Measurements from ENCODE around the gene DIAPH3.

Gene DIAPH3

DNA sequence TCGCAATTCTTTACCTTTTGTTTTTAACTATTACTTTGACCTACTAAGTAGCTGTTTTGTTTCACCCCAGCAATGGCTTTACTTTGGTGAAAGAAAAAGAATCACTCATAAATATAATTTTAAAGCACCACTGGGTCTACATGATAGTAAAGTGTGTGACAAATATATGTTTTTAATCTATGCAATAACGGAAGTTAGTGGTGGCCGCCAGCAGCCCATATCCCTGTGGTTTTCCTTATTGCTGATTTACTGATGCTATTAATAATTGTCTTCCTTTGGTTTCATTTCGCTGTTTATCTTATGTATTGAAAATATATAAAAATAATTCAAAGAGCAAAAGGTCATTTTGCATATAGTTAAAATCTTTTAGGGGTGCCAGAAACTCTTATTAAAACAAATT is 491.3 kb downstream of the DIAPH3 start:
- no peak overlapping the region for H3K27ac ChIP-seq (ENCODE audit: insufficient read depth, low read depth, low read length, poor library complexity, severe bottlenecking)
- peaks cover 8% of the 10 kb centered on the region for H3K4me1 ChIP-seq (ENCODE audit: control insufficient read depth, insufficient read depth, low read length)
- no peaks in the 10 kb centered on the region for H3K27me3 ChIP-seq (ENCODE audit: control insufficient read depth, insufficient read depth, low read length, poor library complexity, severe bottlenecking)
- no peak overlapping the region for H3K4me3 ChIP-seq (ENCODE audit: insufficient read depth, low read depth, low read length)
- 93 to 100% methylated on average over 3 of the region's 4 CpGs for WGBS, 2 experiments
- no peaks in the 10 kb centered on the region for H3K9me3 ChIP-seq (ENCODE audit: control insufficient read depth, low read length)
- no peaks in the 10 kb centered on the region for H3K36me3 ChIP-seq (ENCODE audit: control insufficient read depth, insufficient read depth, low read length)

DNA sequence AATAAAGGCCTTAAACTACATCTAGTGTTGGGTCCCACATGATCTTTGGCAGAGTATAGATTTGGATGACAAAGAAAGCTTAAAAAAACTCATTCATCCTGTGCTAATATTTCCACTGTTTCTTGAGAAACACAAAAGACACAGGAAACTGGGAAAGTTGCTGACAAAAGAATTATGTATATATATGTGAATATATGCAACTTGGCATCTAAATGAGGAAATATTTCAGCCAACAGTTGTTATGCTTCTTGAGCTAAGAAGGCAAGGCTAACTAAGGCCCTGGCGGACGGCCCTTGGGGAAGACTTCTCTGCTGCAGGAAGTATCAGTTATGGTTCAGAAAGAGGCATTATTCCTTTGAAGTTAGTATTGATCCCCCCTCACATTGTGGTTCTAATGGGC is 491.8 kb downstream of the DIAPH3 start:
- Histone ChIP-seq H3K27ac (ENCODE audit: insufficient read depth, low read depth, low read length, poor library complexity, severe bottlenecking) (no peak overlapping the region), H3K4me1 (ENCODE audit: control insufficient read depth, insufficient read depth, low read length) (peaks cover 8% of the 10 kb centered on the region), H3K36me3 (ENCODE audit: control insufficient read depth, insufficient read depth, low read length) (no peaks in the 10 kb centered on the region), H3K4me3 (ENCODE audit: insufficient read depth, low read depth, low read length) (no peak overlapping the region), H3K27me3 (ENCODE audit: control insufficient read depth, insufficient read depth, low read length, poor library complexity, severe bottlenecking) (no peaks in the 10 kb centered on the region), H3K9me3 (ENCODE audit: control insufficient read depth, low read length) (no peaks in the 10 kb centered on the region)
- 97% methylated on average over 2 of the region's 2 CpGs for WGBS, 2 experiments

DNA sequence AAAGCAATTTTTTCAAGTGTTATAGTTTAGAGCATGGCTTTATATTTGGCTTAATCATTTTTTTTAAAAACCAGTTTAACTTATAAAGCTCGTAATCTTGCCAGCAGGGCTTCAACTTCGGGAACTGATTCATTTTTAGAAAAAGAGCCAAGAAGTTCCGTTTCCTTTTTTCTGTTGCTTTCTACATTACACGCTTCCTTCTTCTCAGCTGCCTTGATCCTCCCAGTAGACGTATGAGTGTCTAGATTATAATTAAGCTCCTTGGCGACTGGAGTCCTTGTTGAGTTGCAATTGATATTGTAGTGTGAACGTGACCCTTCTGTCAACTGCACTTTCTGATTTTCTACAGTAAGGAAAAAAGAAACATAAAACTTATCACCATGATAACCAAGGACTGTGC is 497.2 kb downstream of the DIAPH3 start:
- no peak overlapping the region for H3K4me3 ChIP-seq (ENCODE audit: insufficient read depth, low read depth, low read length)
- H3K27ac ChIP-seq (ENCODE audit: insufficient read depth, low read depth, low read length, poor library complexity, severe bottlenecking): no peak overlapping the region
- H3K4me1 ChIP-seq (ENCODE audit: control insufficient read depth, insufficient read depth, low read length): no peaks in the 10 kb centered on the region
- no peaks in the 10 kb centered on the region for H3K36me3 ChIP-seq (ENCODE audit: control insufficient read depth, insufficient read depth, low read length)
- H3K9me3 ChIP-seq (ENCODE audit: control insufficient read depth, low read length): no peaks in the 10 kb centered on the region
- 95 to 97% methylated on average over 5 to 6 of the region's 7 CpGs for WGBS, 2 experiments
- H3K27me3 ChIP-seq (ENCODE audit: control insufficient read depth, insufficient read depth, low read length, poor library complexity, severe bottlenecking): no peaks in the 10 kb centered on the region

DNA sequence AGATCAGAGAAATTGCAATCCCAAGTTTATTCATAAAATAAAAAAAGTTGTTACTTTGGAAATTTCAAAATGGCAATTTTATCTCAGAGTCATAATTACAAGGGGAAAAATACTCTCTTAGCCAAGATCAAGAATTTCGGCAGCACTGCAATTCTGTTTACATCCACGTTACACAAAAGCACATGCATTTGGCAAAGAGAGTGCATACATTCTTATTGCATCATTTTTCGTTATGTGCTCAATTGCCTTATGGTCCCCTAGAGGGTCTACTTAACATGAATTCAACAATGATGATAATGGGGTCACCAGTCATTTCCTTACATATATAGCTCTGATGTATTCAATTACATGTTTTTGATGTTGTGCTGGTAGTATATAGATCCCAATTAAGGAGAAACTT is 498.0 kb downstream of the DIAPH3 start:
- H3K4me1 ChIP-seq (ENCODE audit: control insufficient read depth, insufficient read depth, low read length): no peaks in the 10 kb centered on the region
- WGBS, 2 experiments: 94 to 100% methylated on average over 3 of the region's 3 CpGs
- no peak overlapping the region for H3K4me3 ChIP-seq (ENCODE audit: insufficient read depth, low read depth, low read length)
- H3K27me3 ChIP-seq (ENCODE audit: control insufficient read depth, insufficient read depth, low read length, poor library complexity, severe bottlenecking): no peaks in the 10 kb centered on the region
- H3K36me3 ChIP-seq (ENCODE audit: control insufficient read depth, insufficient read depth, low read length): no peaks in the 10 kb centered on the region
- no peaks in the 10 kb centered on the region for H3K9me3 ChIP-seq (ENCODE audit: control insufficient read depth, low read length)
- no peak overlapping the region for H3K27ac ChIP-seq (ENCODE audit: insufficient read depth, low read depth, low read length, poor library complexity, severe bottlenecking)

DNA sequence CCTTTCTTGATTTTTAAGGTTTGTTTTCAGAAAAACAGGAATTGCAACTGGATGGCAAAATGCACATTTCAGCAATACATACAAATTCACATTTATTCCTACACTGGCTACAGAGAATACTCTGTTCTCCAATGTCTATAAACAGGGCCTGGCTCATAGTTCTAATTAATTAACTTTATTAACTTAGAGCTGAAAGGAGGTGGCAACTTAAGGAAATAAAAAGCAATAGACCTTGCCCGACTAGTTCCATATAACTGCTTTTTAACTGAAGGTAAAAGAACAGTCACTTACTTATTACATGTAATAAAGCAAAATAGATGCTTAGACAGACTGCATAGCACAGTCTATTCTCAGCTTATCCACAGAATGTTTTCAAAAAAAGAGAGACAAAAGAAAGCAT is 498.5 kb downstream of the DIAPH3 start:
- no peaks in the 10 kb centered on the region for H3K36me3 ChIP-seq (ENCODE audit: control insufficient read depth, insufficient read depth, low read length)
- no peak overlapping the region for H3K4me3 ChIP-seq (ENCODE audit: insufficient read depth, low read depth, low read length)
- 71% methylated on average over 1 of the region's 1 CpG; no CpG with 5 or more reads in 1 of the 2 experiments for WGBS, 2 experiments
- no peaks in the 10 kb centered on the region for H3K9me3 ChIP-seq (ENCODE audit: control insufficient read depth, low read length)
- no peaks in the 10 kb centered on the region for H3K4me1 ChIP-seq (ENCODE audit: control insufficient read depth, insufficient read depth, low read length)
- H3K27ac ChIP-seq (ENCODE audit: insufficient read depth, low read depth, low read length, poor library complexity, severe bottlenecking): no peak overlapping the region
- no peaks in the 10 kb centered on the region for H3K27me3 ChIP-seq (ENCODE audit: control insufficient read depth, insufficient read depth, low read length, poor library complexity, severe bottlenecking)

DNA sequence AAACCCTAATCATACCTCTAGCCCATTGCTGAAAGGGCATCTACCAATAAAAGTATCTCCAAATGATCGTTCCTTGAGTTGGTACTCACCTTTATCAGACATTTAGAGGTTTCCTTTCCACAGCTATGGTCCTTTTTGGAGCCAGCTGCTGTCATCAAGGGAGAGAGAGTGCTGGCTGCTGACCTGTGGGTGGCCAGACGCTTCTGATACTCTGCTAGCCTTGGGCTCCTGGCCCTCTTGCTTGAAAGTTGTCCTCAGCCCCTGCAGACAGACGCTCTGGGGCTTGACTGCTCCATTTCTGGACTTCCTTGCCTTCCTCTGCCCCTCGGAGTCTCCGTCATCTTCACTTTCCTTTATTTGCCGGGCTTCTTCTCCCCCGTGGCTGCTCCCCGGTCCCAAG is 499.1 kb downstream of the DIAPH3 start:
- Histone ChIP-seq H3K4me1 (ENCODE audit: control insufficient read depth, insufficient read depth, low read length) (no peaks in the 10 kb centered on the region), H3K27ac (ENCODE audit: insufficient read depth, low read depth, low read length, poor library complexity, severe bottlenecking) (no peak overlapping the region), H3K9me3 (ENCODE audit: control insufficient read depth, low read length) (no peaks in the 10 kb centered on the region), H3K36me3 (ENCODE audit: control insufficient read depth, insufficient read depth, low read length) (no peaks in the 10 kb centered on the region), H3K27me3 (ENCODE audit: control insufficient read depth, insufficient read depth, low read length, poor library complexity, severe bottlenecking) (no peaks in the 10 kb centered on the region), H3K4me3 (ENCODE audit: insufficient read depth, low read depth, low read length) (no peak overlapping the region)
- 59 to 63% methylated on average over 8 of the region's 8 CpGs for WGBS, 2 experiments

DNA sequence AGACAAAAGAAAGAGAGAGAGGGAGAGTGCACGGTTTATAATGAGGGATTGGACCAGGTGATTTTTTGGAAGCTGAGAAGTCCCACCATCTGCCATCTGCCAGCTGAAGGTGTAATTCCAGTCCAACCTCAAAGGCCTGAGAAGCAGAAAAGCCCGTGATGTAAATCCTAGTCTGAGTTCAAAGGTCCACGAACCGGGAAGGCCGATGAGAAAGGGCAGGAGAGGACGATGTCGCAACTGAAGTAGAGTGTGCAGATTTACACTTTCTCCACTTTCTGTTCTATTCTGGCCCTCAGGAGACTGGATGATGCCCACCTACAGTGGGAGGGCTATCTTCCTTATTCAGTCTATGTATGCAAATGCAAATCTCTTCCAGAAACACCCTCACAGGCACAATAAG is 500.0 kb downstream of the DIAPH3 start:
- Histone ChIP-seq H3K27me3 (ENCODE audit: control insufficient read depth, insufficient read depth, low read length, poor library complexity, severe bottlenecking) (no peaks in the 10 kb centered on the region), H3K27ac (ENCODE audit: insufficient read depth, low read depth, low read length, poor library complexity, severe bottlenecking) (no peak overlapping the region), H3K9me3 (ENCODE audit: control insufficient read depth, low read length) (no peaks in the 10 kb centered on the region), H3K4me3 (ENCODE audit: insufficient read depth, low read depth, low read length) (no peak overlapping the region), H3K36me3 (ENCODE audit: control insufficient read depth, insufficient read depth, low read length) (no peaks in the 10 kb centered on the region), H3K4me1 (ENCODE audit: control insufficient read depth, insufficient read depth, low read length) (no peaks in the 10 kb centered on the region)
- 97% methylated on average over 7 of the region's 7 CpGs for WGBS, 2 experiments

DNA sequence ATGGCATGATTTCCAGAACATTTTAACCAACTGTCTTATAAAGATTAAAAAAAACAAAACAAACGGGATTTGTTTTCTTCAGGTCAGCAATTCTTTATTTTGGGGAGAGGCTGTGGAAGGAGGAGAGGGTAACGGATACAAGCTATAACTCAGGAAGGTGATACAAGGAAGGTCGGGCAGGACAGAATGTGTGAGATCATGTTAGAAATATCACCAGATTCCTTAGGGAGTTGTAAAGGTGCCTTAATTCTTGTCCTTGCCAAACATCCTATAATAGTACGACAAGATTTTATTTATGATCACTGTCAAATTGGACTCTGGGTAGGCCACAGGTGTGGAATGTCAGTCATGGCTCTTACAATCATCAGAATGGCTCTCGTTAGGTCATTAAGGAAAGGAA is 503.1 kb downstream of the DIAPH3 start:
- 93 to 94% methylated on average over 5 of the region's 5 CpGs for WGBS, 2 experiments
- H3K27me3 ChIP-seq (ENCODE audit: control insufficient read depth, insufficient read depth, low read length, poor library complexity, severe bottlenecking): no peaks in the 10 kb centered on the region
- H3K27ac ChIP-seq (ENCODE audit: insufficient read depth, low read depth, low read length, poor library complexity, severe bottlenecking): no peak overlapping the region
- H3K36me3 ChIP-seq (ENCODE audit: control insufficient read depth, insufficient read depth, low read length): no peaks in the 10 kb centered on the region
- H3K9me3 ChIP-seq (ENCODE audit: control insufficient read depth, low read length): no peaks in the 10 kb centered on the region
- H3K4me1 ChIP-seq (ENCODE audit: control insufficient read depth, insufficient read depth, low read length): peaks cover 5% of the 10 kb centered on the region
- no peak overlapping the region for H3K4me3 ChIP-seq (ENCODE audit: insufficient read depth, low read depth, low read length)

DNA sequence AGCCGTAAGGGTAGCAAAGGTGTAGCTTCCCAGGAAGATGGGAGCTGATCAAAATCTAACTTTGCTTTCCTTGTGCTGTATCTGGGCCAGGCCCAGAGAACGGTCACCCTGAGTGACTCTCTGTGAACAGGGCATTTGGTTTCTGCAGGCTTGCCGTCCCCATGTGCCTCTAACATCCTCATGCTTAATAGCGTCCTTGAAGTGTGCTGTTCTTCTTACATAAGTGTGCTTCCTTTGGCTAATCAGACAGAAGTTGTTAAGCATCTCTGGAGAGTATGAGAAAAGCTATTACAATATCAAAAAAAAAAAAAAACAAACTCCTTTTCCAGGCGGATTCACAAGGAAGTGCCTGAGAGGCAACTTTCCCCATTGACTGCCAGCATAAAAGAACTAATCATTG is 503.7 kb downstream of the DIAPH3 start:
- H3K27ac ChIP-seq (ENCODE audit: insufficient read depth, low read depth, low read length, poor library complexity, severe bottlenecking): no peak overlapping the region
- no peaks in the 10 kb centered on the region for H3K36me3 ChIP-seq (ENCODE audit: control insufficient read depth, insufficient read depth, low read length)
- no peak overlapping the region for H3K4me3 ChIP-seq (ENCODE audit: insufficient read depth, low read depth, low read length)
- H3K9me3 ChIP-seq (ENCODE audit: control insufficient read depth, low read length): no peaks in the 10 kb centered on the region
- peaks cover 5% of the 10 kb centered on the region for H3K4me1 ChIP-seq (ENCODE audit: control insufficient read depth, insufficient read depth, low read length)
- no peaks in the 10 kb centered on the region for H3K27me3 ChIP-seq (ENCODE audit: control insufficient read depth, insufficient read depth, low read length, poor library complexity, severe bottlenecking)
- WGBS, 2 experiments: 92 to 95% methylated on average over 3 to 5 of the region's 5 CpGs

DNA sequence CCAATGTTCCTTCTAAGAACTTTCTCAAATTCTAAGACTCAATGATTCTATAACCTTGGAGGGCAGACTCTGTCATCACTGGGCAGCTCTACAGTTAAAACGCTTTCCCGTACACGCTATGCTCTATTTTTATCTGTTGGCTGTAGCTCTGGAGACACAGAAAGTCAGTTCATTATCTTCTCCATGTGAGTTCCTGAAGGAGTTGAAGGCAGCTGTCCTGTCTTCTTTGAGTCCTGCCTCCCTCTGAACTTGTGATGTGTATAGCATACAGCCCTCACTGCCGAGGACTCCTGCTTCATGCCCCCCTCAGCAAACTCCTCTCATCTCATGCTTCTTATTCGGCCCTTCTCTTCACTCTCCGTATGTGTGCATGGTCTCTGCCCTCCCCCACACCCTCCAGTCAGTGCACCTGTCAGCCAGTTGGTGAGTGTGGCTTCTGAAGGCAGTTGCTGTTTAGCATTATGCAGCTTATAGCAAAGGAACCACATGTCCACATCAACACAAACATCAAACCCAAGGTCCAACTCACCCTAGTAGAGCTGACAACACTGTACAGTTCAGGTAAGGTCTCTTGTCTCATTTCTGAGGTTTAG is 504.9 kb downstream of the DIAPH3 start:
- WGBS, 2 experiments: 96% methylated on average over 6 of the region's 6 CpGs
- Histone ChIP-seq H3K4me3 (ENCODE audit: insufficient read depth, low read depth, low read length) (no peak overlapping the region), H3K36me3 (ENCODE audit: control insufficient read depth, insufficient read depth, low read length) (no peaks in the 10 kb centered on the region), H3K27me3 (ENCODE audit: control insufficient read depth, insufficient read depth, low read length, poor library complexity, severe bottlenecking) (no peaks in the 10 kb centered on the region), H3K9me3 (ENCODE audit: control insufficient read depth, low read length) (no peaks in the 10 kb centered on the region), H3K27ac (ENCODE audit: insufficient read depth, low read depth, low read length, poor library complexity, severe bottlenecking) (no peak overlapping the region), H3K4me1 (ENCODE audit: control insufficient read depth, insufficient read depth, low read length) (peaks cover 5% of the 10 kb centered on the region)

Data from ectodermal cell (in vitro differentiated cells).